Measurements from ENCODE around the gene FGF2.
A peak's percentile ranks its signal among the peaks of the same experiment; 100 is the strongest.

Gene FGF2

GRCh38 chr4:122914938-122915337 lies 88.3 kb downstream of the FGF2 start:
- TF ChIP-seq CTCF (IDR thresholded peaks at IDR 0.05; ENCODE audit: control insufficient read depth, insufficient read depth, low read depth, low read length, missing control alignments) = no peak
- H3K4me3 ChIP-seq (ENCODE audit: control insufficient read depth, low read depth, low read length) = no peak overlapping the region
- DNase-seq (ENCODE audit: low read depth) = no peak

DNA sequence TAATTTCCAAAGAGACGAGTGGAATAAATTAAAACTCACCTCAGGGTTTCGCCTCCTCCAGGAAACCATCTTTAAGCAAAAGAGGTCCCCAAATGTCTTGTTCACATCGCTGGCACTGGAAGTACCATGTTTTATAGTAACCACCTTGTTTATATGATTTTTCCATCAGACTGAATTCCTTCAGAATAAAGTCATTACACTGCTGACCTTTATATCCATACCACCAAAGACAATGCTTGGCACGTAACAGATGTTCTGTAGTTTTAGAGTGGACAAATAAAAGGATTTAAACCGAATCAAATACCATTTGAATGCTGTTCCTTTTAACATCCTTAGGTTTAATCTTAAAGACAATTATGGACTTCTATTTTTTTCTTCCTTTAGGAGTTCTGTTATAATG lies 91.1 kb downstream of the FGF2 start:
- no peak for DNase-seq (ENCODE audit: low read depth)
- H3K4me3 ChIP-seq (ENCODE audit: control insufficient read depth, low read depth, low read length) = no peak overlapping the region
- no peak for TF ChIP-seq CTCF (IDR thresholded peaks at IDR 0.05; ENCODE audit: control insufficient read depth, insufficient read depth, low read depth, low read length, missing control alignments)

GRCh38 chr4:122920473-122920872 lies 93.8 kb downstream of the FGF2 start:
- H3K4me3 ChIP-seq (ENCODE audit: control insufficient read depth, low read depth, low read length) = no peak overlapping the region
- no peak for TF ChIP-seq CTCF (IDR thresholded peaks at IDR 0.05; ENCODE audit: control insufficient read depth, insufficient read depth, low read depth, low read length, missing control alignments)
- DNase-seq (ENCODE audit: low read depth) = no peak

- no peak for DNase-seq (ENCODE audit: low read depth)
- no peak for TF ChIP-seq CTCF (IDR thresholded peaks at IDR 0.05; ENCODE audit: control insufficient read depth, insufficient read depth, low read depth, low read length, missing control alignments)
- H3K4me3 ChIP-seq (ENCODE audit: control insufficient read depth, low read depth, low read length) = peak overlapping the region; percentile 77
Observed at GRCh38 chr4:122921300-122921699, 94.7 kb downstream of the FGF2 start.

- peak within 1 kb of the TSS; percentile 77 for H3K4me3 ChIP-seq (ENCODE audit: control insufficient read depth, low read depth, low read length)
- TF ChIP-seq CTCF (IDR thresholded peaks at IDR 0.05; ENCODE audit: control insufficient read depth, insufficient read depth, low read depth, low read length, missing control alignments) = no peak
- no peak for DNase-seq (ENCODE audit: low read depth)
Observed at GRCh38 chr4:122921971-122922876, 95.6 kb downstream of the FGF2 start, which contains the start of gene NUDT6. TSS of gene NUDT6 (minus strand) at chr4:122922597. CDS start at chr4:122922572, 25 bp downstream.

DNA sequence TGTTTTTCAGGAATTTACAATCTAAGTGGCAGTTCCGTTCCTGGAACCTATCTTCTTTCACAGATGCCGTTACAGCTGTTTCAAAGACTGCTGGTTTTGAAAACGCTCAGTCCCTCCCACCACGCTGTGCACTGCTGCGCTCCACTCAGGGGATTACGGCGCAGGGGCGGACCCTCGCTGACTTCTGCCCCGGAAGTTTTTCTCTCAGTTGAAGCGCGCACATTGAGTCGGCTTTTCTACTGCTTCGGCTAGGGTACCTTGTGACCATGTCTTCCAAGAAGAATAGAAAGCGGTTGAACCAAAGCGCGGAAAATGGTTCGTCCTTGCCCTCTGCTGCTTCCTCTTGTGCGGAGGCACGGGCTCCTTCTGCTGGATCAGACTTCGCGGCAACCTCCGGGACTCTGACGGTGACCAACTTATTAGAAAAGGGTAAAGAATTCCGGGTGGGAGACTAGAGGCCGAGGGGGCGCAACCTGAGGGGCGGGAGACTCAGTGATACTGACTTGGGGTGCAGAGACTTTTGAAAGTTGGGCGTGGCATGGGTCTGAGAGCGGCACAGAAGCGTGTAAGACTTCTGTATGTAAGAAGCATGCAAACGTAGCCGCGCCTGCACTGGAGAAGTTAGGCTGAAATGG lies 96.4 kb downstream of the FGF2 start:
- no peak for DNase-seq (ENCODE audit: low read depth)
- peak overlapping the region; percentile 77 for H3K4me3 ChIP-seq (ENCODE audit: control insufficient read depth, low read depth, low read length)
- no peak for TF ChIP-seq CTCF (IDR thresholded peaks at IDR 0.05; ENCODE audit: control insufficient read depth, insufficient read depth, low read depth, low read length, missing control alignments)

Data from AG09309 (cell line).